Stimulated activated CD4-positive, alpha-beta T cell treated with anti-CD3 and anti-CD28 coated beads, Interleukin-4, amount 100 ng/mL, for 1 hour (primary cell): ENCODE data around the gene EIF5A.
"Not testable (repeated sequence)": the region's sequence is repeated elsewhere in the genome, so short reads cannot be mapped to it uniquely, and the experiment has no call there.

ENCODE experiments used
- DNase-seq: peaks from one replicate; pipeline ENCODE4 v3.0.0-alpha.2; 2020

Gene EIF5A

DNA sequence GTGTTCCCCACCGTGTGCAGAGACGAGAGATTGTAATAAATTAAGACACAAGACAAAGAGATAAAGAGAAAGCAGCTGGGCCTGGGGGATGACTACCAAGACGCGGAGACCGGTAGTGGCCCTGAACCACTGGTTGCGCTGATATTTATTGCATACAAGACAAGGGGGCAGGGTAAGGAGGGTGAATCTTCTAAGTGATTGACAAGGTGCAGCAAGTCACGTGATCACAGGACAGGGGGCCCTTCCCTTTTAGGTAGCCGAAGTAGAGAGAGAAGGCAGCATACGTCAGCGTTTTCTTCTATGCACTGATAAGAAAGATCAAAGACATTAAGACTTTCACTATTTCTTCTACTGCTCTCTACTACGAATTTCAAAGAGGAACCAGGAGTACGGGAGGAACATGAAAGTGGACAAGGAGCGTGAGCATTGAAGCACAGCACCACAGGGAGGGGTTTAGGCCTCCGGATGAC lies 25.2 kb downstream of the EIF5A start:
- DNase-seq: not testable (repeated sequence)

DNA sequence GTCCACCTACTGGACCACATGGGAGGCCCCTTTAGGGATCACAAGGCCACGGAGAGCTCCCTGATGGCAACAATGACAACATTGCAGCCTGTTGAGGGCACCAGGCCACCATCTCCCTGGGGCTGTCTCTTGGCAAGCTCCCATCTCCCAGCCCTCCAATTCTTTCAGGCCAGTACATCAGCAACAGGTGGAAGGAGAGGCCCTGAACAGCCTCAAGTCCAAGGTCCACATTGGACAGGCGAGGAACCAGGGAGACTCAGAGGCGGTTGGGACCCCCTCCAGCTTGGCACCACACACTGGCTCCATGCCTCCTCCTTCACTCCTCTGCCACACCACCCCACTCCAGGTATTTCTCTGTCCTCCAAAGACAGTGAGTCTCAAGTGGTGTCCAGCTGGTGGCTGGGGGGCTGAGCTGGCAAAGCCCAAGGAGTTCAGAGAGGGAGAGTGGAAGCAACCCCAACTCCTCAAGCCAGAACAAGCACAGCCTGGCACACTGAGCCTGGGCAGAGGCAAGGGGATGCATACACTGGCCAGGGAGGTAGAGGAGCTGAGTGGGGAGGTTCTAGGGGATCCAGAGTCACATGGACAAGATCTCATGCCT lies 27.6 kb downstream of the EIF5A start:
- DNase-seq: no peak

DNA sequence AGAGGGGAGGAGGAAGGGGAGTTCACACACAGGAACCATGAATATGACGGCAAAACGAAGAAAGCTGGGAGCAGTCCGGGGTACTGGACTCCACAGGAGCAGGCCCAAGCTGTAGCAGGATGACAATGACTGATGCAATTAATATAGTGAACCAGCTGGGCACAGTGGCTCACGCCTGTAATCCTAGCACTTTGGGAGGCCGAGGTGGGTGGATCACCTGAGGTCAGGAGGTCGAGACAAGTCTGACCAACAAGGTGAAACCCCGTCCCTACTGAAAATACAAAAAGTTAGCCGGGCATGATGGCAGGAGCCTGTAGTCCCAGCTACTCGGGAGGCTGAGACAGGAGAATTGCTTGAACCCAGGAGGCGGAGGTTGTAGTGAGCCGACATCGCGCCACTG lies 28.3 kb downstream of the EIF5A start:
- not testable (repeated sequence) for DNase-seq

DNA sequence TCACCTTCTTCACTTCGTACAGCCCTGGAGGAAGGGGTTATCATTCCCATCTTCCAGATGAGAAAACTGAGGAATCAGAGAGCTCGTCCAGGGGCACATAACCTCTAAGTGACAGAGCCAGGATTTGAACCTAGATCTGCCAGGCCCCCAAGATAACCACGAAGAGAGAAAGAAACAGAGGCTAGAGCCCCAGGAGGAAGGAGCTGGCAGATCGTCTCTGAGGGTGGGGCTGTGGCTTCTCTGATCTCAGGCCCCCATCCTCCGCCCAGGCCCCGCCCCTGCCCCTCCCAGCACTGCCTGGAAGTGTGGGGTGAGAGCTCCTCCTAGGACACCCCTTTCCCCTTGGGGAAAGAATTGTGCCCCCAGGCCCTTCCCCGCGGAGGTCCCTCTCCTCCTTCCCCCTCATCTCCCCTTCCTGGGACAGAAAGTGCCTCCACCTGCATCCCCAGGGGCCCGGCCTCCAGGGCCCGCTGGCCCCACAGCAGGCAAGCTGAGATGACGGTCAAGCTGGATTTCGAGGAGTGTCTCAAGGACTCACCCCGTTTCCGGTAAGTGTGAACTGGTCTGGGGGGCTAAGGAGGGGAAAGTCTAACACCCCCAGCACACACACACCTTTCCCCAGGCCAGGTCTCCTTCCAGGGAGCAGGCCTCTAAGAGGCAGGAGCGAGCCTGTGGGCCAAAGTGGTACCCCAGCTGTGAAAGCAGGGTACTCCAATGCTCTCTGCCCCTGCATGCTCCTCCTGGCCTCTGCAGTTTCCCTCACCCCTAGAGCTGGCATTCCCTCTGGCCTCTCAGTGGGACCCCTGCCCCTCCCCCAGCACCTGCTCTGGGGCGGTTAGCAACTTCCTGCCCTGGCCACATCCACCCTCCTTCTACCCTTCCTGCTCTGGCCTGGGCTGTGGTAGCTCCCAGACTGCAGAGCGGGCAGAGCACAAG lies 29.1 kb downstream of the EIF5A start, which contains the start of gene ACAP1:
ACAP1 (plus strand) TSS at position 290 of the 936 bp plus-strand sequence; CDS start at position 496, 206 bp downstream.
- peak; percentile 83 for DNase-seq

DNA sequence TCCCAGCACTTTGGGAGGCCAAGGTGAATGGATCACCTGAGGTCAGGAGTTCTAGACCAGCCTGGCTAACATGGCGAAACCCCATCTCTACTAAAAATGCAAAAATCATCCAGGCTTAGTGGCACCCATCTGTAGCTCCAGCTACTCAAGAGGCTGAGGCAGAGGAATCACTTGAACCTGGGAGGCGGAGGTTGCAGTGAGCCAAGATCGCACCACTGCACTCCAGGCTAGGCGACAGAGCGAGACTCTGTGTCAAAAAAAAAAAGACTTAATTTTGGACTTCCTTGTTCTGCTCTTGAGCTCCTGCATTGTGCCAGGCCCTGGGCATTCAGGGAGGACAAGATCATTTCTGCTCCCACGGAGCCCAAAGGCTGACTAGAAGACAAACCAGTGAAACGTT lies 30.2 kb downstream of the EIF5A start:
- not testable (repeated sequence) for DNase-seq

DNA sequence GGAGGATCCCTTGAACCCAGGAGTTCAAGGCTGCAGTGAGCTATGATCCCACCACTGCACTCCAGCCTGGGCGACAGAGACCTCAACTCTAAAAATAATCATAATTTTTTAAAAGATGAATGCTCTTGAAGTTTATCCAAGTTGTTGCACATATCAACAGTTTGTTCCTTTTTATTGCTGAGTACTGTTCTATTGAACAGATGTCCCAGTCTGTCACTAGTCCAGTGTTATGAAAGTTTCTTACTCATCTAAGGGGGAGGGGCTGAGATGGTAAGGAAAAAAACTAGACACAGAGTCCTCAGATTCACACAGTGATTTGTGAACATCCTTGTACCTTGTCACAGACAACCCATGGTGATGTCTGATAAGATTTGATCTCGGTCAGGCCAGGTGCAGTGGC lies 32.8 kb downstream of the EIF5A start:
- no peak for DNase-seq

DNA sequence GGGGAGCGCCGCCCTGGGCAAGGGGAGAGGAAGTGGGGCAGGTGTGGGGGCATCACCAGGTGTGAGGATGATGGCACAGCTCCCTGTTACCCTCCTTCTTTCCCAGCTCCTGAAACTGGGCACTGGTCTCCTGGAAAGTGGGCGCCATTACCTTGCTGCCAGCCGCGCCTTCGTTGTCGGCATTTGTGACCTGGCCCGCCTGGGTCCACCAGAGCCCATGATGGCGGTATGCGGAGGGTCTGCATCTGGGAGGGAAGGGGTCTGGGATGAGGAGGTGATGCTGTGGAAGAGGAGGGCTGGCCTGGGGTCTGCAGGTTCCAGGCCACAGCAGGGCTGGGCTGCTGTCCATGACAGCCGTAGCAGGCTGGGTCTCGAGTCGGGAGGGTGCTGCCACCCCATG lies 34.4 kb downstream of the EIF5A start:
- no peak for DNase-seq

DNA sequence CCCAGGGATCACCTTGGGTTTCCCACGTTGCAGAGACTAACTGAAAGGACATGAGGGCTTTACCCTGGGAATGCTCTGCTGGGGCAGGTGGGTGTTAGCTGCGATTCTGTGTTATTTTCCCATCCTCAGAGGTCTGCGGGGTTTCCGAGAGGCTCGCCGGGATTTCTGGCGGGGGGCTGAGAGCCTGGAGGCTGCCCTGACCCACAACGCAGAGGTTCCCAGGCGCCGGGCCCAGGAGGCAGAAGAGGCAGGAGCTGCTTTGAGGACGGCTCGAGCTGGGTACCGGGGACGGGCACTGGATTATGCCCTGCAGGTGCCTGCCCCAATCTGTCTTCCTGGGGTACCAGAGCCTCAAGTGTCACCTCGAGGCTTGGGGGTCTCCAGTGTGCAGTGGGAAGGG lies 35.8 kb downstream of the EIF5A start:
- no peak for DNase-seq

DNA sequence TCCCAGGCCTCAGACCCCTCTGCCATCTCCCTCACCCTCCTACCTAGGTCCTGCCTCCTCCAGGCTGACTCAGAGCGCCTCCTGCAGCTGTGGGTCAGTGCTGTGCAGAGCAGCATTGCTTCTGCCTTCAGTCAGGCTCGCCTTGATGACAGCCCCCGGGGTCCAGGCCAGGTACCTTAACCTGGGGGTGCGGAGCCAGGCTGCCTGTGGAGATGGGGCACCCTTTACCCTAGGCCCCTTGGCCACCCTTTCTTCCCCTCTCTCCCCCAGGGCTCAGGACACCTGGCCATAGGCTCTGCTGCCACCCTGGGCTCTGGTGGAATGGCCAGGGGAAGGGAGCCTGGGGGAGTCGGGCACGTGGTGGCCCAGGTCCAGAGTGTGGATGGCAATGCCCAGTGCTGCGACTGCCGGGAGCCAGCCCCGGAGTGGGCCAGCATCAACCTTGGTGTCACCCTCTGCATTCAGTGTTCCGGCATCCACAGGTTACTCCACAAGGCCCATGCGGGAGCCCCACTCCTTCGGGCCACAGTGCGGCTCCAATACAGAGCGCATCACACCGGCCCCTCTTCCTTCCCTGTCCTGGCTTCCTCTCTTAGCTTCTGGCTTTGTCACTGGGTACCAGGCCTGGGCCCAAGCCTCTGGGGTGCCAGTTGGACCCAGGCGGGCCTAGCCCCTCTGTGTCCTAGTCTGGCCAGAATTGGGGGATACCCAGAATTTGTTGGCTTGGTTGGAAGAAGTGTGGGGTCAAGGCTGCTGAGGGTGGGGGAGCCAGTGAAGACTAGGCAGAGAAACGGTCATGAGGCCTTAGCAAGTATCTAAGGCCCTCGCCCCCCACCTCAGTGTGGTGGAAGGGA lies 39.6 kb downstream of the EIF5A start:
- DNase-seq: no peak

DNA sequence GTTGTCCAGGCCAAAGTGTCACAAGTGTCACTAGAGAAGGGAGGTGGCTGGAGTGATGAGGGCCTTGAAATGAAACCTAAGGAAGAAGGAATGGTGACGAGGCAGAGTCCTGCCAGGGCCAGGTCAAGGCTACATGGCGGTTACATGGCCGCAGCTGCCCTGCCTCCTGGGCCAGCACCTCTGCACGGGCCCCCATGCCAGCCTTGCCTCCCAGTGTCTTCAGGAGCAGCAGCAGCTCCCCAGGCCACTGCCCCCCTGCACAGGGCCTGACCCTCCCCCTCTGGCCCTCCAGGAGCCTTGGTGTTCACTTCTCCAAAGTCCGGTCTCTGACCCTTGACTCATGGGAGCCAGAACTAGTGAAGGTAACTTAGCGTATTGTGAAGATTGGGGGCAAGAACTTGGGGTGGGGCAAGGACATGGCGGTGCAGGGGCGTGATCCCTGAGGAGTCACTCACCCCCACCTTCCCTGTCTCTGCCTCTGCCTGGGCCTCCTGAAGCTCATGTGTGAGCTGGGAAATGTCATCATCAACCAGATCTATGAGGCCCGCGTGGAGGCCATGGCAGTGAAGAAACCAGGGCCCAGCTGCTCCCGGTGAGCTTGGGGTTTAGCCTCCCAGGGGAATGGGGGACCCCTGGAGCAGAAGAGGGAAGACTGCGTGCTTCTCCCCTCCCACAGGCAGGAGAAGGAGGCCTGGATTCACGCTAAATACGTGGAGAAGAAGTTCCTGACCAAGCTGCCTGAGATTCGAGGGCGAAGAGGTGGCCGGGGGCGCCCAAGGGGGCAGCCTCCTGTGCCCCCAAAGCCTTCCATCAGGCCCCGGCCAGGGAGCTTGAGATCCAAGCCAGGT lies 40.4 kb downstream of the EIF5A start:
- DNase-seq: no peak

DNA sequence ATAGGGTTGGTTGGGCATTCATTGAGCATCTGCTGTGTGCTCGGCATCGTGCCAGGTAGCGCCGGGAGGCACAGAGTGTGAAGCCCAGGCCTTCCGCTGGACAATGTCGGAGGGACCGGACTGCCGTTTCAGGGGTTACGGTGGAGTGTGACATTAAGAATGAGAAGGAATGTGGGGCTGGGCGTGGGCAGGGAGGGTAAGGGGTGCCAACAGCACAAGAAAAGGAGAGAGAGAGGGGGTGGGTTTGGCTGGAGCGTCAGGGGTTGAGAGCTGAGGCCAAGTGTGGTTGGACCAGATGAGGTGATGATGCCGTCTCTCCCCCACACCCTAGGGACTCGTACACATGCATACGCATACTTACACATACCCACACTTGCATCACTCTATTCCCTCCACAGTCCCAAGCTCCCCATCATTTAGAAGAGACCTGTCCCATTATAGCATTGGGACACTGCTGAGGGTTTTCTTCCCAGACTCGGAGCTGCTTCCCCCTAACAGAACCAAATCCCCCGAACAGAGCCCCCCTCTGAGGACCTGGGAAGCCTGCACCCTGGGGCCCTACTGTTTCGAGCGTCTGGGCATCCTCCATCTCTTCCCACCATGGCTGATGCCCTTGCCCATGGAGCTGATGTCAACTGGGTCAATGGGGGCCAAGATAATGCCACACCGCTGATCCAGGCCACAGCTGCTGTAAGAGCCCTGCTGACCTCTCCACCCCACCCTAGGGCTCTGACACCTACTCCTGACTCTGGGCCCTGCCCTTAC lies 41.2 kb downstream of the EIF5A start:
- DNase-seq: no peak

DNA sequence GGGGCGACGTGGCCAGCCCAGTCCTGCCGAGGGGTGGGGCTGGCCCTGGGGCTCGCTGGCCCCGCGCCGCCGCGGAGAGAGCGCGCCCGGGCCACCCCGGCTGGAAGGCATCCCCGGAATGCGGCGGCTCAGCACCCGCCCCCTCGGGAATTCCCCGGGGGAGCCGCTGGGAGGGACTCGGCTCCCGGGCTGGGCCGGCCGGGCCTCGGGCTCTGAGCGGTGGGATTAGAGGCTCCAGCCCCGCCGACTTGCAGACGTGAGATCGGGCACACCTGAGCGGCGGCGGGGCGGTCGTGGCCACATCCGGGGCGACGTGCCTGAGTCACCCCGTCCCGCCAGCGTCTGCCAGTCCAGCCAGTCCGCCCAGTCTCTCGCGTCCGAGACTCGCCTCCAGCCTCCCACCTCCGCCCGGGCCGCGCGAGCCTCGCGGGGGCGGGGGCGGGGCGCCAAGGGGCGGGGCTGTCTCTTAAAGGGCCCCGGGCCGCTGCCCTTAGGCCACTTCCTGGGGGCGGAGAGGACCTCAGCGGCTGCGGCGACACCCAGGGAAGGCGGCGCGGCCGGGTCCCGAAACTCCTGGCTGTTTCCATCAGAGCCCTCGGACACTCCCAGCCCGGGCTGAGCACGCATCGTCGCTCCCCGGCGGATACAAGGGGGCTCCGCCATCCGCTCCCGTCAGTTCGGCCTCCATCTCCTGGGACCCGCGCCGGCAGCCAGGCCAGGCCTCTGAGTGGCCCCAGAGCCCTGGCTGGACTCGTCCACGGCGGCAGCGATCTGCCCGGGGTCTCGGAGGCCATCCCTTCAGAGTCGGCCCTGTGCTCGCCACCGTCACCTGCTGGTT lies 44.5 kb downstream of the EIF5A start, which contains the start of gene KCTD11:
KCTD11 (plus strand) TSS at position 498 of the 838 bp plus-strand sequence.
- peak; percentile 68 for DNase-seq

DNA sequence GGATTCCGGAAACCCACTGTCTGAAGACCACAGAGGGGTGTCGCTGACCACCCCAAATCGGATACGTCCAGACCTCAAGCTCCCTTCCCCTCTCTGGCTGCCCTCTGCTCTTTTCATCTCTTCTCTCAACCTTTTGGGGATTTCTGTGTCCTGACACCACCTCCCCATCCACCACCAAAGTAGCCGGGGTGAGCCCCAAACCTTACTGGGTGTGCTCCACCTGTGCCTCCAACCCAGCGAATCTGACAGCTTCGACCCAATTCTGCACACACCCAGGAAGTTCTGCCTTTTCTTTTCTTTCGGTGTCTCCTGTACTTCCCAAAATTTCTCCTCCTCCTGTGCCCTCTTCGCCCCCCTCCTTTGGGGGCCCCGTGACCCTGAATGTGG lies 45.1 kb downstream of the EIF5A start:
- no peak for DNase-seq

DNA sequence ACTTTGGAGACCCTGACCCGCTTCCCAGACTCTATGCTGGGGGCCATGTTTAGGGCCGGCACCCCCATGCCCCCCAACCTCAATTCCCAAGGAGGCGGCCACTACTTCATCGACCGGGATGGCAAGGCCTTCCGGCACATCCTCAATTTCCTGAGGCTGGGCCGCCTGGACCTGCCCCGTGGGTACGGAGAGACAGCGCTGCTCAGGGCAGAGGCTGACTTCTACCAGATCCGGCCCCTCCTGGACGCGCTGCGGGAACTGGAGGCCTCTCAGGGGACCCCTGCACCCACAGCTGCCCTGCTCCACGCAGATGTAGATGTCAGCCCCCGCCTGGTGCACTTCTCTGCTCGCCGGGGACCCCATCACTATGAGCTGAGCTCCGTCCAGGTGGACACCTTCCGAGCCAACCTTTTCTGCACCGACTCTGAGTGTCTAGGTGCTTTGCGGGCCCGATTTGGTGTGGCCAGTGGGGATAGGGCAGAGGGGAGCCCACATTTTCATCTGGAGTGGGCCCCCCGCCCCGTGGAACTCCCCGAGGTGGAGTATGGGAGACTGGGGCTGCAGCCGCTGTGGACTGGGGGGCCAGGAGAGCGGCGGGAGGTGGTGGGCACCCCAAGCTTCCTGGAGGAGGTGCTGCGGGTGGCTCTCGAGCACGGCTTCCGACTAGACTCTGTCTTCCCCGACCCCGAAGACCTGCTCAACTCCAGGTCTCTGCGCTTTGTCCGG lies 45.6 kb downstream of the EIF5A start:
- DNase-seq: no peak

DNA sequence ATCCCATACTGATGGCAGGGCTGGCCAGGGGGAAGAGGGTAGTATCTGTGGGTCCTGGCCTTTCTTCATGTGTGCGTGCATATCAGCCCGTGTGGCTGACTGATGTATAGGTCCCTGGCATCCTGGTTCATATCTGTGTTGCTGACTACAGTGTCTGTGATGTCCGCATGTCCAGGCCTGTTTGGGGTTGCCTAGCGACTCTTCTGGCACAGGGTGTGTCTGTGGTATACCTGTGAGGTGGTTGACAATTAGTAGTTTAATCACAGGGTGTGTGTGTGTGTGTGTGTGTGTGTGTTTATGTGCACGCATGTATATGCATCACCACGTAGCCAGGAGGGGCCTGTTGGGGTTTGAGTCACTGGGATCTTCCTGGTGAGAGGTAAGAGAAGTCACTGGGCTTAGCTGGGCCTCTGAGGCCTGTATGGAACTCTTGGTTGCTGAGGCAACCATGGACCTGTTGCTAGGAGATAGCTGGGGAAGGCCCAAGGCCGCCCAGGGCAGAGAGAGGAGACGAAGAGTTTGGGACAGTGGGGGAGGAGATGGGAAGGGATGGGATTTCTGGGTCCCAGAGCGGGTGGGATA lies 46.9 kb downstream of the EIF5A start:
- DNase-seq: no peak

DNA sequence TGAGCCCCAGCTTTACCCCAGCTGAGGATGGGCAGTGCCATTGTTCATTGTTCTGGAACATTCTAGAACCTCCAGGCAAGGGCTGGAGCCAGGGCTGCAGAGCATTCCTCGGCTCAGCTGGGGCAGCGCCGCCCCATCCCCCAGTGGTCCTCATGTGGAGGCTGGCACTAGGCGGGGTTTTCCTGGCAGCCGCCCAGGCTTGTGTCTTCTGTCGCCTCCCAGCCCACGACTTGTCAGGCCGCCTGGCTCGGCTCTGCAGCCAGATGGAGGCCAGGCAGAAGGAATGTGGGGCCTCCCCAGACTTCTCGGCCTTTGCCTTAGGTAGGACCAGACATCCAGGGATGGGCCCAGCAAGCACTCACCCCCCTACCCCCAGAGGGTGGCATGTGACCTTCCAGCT lies 47.6 kb downstream of the EIF5A start, which contains the start of gene TMEM95:
TMEM95 (plus strand) TSS at position 104 of the 400 bp plus-strand sequence; CDS start at position 153, 49 bp downstream.
- DNase-seq: no peak

DNA sequence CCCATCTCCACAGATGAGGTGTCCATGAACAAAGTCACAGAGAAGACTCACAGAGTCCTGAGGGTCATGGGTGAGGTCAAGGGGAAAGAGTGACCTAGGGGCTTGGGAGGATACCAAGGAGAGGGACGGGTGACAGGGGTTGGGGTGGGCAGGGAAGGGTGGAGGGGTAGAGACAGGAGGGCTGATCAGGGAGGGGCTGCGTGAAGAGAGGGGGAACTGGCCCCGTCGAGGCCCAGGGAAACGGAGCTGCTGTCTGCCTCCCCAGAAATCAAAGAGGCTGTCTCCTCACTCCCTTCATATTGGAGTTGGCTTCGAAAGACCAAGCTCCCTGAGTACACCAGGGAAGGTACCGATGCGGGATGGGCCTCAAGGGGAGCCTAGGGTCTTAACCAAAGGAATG lies 48.1 kb downstream of the EIF5A start:
- no peak for DNase-seq

DNA sequence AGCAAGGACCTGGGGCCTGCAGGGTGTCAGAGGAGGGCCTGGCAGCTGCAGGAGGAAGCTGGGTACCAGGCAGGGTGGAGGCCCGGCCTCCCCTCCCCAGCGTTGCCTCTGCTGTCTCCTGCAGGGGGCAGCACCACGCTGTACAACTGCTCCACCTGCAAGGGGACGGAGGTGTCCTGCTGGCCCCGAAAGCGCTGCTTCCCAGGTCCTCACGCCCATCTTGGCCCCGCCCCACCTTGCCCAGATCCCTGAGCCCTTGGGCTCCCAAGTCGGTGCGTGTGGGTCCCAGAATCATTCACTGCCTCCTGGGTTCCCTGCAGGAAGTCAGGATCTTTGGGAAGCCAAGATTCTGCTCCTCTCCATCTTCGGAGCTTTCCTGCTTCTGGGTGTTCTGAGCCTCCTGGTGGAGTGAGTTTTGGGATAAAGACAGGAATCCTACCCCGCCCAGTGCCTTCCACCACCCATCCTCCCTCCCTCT lies 48.7 kb downstream of the EIF5A start:
- peak; percentile 84 for DNase-seq

DNA sequence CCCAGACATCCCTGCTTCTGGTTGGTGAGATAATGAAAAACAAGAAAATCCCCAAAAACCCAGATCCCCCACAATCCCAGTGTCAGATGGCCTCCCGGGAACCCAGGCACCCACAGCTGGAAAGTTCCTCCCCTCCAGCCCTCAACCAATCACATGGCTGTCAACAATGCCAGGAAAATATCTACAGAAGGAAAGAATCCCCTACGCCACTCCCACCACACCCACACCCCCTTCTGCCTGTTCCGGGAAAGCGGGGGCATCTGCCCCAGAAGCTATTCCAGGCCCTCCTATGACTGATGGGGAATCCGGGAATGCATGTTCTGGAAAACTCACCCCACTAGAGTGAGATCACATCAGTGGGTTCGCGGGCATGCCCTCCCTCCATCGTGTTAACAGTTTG lies 49.3 kb downstream of the EIF5A start:
- no peak for DNase-seq
